Measurements from ENCODE around the gene PRKAG2.

The PRKAG2 gene

GRCh38 chr7:151591866-151592265 lies 285.0 kb downstream of the PRKAG2 start:
- no peaks in the 10 kb centered on the region for H3K36me3 ChIP-seq (ENCODE audit: control insufficient read depth, insufficient read depth, low read length)
- no peaks in the 10 kb centered on the region for H3K9me3 ChIP-seq (ENCODE audit: control insufficient read depth, low read length)
- peaks cover 2% of the 10 kb centered on the region for H3K79me2 ChIP-seq
- no peak overlapping the region for H3K4me2 ChIP-seq (ENCODE audit: low read length)
- no peak overlapping the region for H2AFZ ChIP-seq
- H3K9ac ChIP-seq, result no peak overlapping the region
- H3K27me3 ChIP-seq (ENCODE audit: control insufficient read depth, insufficient read depth, low read length), result no peaks in the 10 kb centered on the region
- no peak overlapping the region for H3K4me3 ChIP-seq (ENCODE audit: low read depth, low read length)
- no peaks in the 10 kb centered on the region for H3K4me1 ChIP-seq
- H3K27ac ChIP-seq, result no peak overlapping the region
- TF ChIP-seq CTCF (IDR thresholded peaks at IDR 0.05), result no peak

GRCh38 chr7:151590850-151591771 lies 285.8 kb downstream of the PRKAG2 start:
- Histone ChIP-seq H3K9me3 (ENCODE audit: control insufficient read depth, low read length) (no peaks in the 10 kb centered on the region), H3K79me2 (peaks cover 2% of the 10 kb centered on the region), H3K27me3 (ENCODE audit: control insufficient read depth, insufficient read depth, low read length) (no peaks in the 10 kb centered on the region), H3K4me3 (ENCODE audit: low read depth, low read length) (no peak overlapping the region), H3K4me1 (no peaks in the 10 kb centered on the region), H3K4me2 (ENCODE audit: low read length) (no peak overlapping the region), H2AFZ (no peak overlapping the region), H3K36me3 (ENCODE audit: control insufficient read depth, insufficient read depth, low read length) (no peaks in the 10 kb centered on the region), H3K9ac (no peak overlapping the region), H3K27ac (no peak overlapping the region)
- TF ChIP-seq CTCF (IDR thresholded peaks at IDR 0.05), result no peak

- no peak overlapping the region for H2AFZ ChIP-seq
- TF ChIP-seq CTCF (IDR thresholded peaks at IDR 0.05), result no peak
- peaks cover 2% of the 10 kb centered on the region for H3K79me2 ChIP-seq
- no peaks in the 10 kb centered on the region for H3K9me3 ChIP-seq (ENCODE audit: control insufficient read depth, low read length)
- H3K9ac ChIP-seq, result no peak overlapping the region
- H3K27ac ChIP-seq, result no peak overlapping the region
- no peak overlapping the region for H3K4me2 ChIP-seq (ENCODE audit: low read length)
- no peaks in the 10 kb centered on the region for H3K27me3 ChIP-seq (ENCODE audit: control insufficient read depth, insufficient read depth, low read length)
- no peak overlapping the region for H3K4me3 ChIP-seq (ENCODE audit: low read depth, low read length)
- no peaks in the 10 kb centered on the region for H3K36me3 ChIP-seq (ENCODE audit: control insufficient read depth, insufficient read depth, low read length)
- no peaks in the 10 kb centered on the region for H3K4me1 ChIP-seq
Measured at GRCh38 chr7:151590071-151590849, 286.7 kb downstream of the PRKAG2 start.

GRCh38 chr7:151588982-151589381 lies 287.9 kb downstream of the PRKAG2 start:
- H3K4me2 ChIP-seq (ENCODE audit: low read length), result no peak overlapping the region
- TF ChIP-seq CTCF (IDR thresholded peaks at IDR 0.05), result no peak
- H3K27ac ChIP-seq, result no peak overlapping the region
- no peak overlapping the region for H3K9ac ChIP-seq
- H3K79me2 ChIP-seq, result peaks cover 2% of the 10 kb centered on the region
- no peaks in the 10 kb centered on the region for H3K27me3 ChIP-seq (ENCODE audit: control insufficient read depth, insufficient read depth, low read length)
- no peaks in the 10 kb centered on the region for H3K4me1 ChIP-seq
- H3K4me3 ChIP-seq (ENCODE audit: low read depth, low read length), result no peak overlapping the region
- H3K9me3 ChIP-seq (ENCODE audit: control insufficient read depth, low read length), result no peaks in the 10 kb centered on the region
- no peak overlapping the region for H2AFZ ChIP-seq
- H3K36me3 ChIP-seq (ENCODE audit: control insufficient read depth, insufficient read depth, low read length), result no peaks in the 10 kb centered on the region
